Fibroblast of the aortic adventitia (primary cell): ENCODE measurements around the gene MIER1. TPM values are rescaled to one million over a fixed set of nuclear protein-coding genes. Genes with fewer than 3 reads are reported as not detected.

Experiments used
- DNase-seq: peaks from one replicate; pipeline ENCODE4 v3.0.0-alpha.2; 2010; ENCODE audit warnings: low read depth
- H3K4me3 ChIP-seq: 2 replicates; pipeline ENCODE4 v1.5.1; 2011; ENCODE audit warnings: low read depth, mild to moderate bottlenecking, control low read depth, low read length, moderate library complexity
- total RNA-seq: library from RNA; depleted of rRNA; stranded (reverse); fragments of >200 nt; gene quantifications from 2 replicates; pipeline ENCODE4 v1.2.3, GENCODE V29; 2012; ENCODE audit warnings: low replicate concordance
- TF ChIP-seq, protein P1 (sequence below): IDR thresholded peaks from 2 replicates; pipeline ENCODE4 v1.5.1; 2011; ENCODE audit warnings: mild to moderate bottlenecking, low read length, control low read depth, inconsistent platforms; ENCODE audit not compliant: insufficient read depth

Gene MIER1
- total RNA-seq, 1 donor: 62.2 TPM

DNA sequence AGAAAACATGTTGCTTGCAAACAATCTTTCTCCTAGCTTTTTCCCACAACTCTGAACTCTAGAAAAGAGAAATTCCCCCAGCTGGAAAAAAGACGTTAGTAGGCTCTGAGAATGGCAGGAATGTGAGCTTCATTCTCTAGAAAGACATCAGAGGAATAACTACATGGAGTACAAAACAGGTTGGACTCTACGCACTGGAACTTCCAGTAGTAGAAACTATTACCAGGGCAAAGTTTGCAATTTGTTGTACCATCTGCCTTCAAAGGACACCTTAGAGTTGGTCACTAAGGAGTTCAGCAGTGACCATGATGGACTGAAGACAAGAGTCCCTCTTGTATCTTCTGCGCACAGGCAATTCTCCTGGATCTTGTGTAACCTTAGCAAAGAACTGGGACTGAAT is 68.3 kb downstream of the MIER1 start:
- H3K4me3 ChIP-seq: no peak overlapping the region
- TF ChIP-seq, protein P1, sequence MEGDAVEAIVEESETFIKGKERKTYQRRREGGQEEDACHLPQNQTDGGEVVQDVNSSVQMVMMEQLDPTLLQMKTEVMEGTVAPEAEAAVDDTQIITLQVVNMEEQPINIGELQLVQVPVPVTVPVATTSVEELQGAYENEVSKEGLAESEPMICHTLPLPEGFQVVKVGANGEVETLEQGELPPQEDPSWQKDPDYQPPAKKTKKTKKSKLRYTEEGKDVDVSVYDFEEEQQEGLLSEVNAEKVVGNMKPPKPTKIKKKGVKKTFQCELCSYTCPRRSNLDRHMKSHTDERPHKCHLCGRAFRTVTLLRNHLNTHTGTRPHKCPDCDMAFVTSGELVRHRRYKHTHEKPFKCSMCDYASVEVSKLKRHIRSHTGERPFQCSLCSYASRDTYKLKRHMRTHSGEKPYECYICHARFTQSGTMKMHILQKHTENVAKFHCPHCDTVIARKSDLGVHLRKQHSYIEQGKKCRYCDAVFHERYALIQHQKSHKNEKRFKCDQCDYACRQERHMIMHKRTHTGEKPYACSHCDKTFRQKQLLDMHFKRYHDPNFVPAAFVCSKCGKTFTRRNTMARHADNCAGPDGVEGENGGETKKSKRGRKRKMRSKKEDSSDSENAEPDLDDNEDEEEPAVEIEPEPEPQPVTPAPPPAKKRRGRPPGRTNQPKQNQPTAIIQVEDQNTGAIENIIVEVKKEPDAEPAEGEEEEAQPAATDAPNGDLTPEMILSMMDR: no peak

DNA sequence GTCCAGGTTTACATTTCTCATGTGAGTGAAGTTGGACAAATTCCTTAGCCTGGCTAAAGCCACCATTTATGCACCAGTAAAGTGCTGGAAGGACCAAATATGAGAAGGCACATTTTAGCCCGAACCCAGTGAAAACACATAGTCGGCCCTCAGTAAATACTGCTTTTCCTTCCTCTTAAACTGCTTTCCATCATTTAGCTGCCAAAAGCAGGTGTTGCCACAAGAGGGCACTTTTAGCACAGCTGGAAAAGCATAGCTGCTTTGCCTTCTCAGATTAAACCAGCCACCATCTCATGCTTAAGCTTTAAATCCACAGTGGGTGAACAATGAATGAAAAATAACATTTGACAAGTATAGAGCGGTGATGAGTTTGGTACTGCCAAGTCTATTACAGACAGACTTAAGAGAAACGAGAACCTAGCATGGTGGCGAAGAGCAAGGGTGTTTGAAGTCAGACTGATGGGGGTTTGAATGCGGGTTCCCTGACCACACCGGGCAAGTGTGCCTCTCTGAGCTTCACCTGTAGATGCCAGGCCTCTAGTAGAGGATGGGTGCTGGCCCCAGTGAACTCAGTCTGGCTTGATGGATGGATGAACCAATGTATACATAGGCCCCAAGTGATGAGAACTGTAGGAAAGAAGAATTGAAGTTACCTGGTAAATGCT is 71.4 kb downstream of the MIER1 start:
- peak; percentile 85 for DNase-seq
- H3K4me3 ChIP-seq: no peak overlapping the region
- TF ChIP-seq, protein P1: peak; percentile 88

More for the DNA sequence above, 68.3 kb downstream of the MIER1 start:
- no peak for DNase-seq

DNA sequence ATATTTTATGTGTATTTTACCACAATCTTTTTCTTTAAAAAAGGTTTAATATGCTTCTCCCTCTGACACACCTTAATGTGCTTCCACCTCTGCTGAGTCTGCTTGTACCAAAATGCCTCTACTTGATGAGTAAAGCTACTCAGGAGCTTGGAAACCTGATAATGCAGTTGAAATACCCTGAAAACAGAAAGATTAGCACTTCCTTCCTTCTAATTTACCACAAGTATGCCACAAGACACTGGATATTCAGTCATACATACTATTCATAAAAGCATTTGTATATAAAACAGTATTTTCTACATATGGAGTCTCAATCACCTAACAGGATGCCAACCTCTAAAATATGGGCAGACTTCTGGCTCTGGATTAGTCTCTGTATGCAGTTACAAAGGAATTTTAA is 74.2 kb downstream of the MIER1 start:
- no peak for DNase-seq
- TF ChIP-seq, protein P1: no peak
- no peak overlapping the region for H3K4me3 ChIP-seq

DNA sequence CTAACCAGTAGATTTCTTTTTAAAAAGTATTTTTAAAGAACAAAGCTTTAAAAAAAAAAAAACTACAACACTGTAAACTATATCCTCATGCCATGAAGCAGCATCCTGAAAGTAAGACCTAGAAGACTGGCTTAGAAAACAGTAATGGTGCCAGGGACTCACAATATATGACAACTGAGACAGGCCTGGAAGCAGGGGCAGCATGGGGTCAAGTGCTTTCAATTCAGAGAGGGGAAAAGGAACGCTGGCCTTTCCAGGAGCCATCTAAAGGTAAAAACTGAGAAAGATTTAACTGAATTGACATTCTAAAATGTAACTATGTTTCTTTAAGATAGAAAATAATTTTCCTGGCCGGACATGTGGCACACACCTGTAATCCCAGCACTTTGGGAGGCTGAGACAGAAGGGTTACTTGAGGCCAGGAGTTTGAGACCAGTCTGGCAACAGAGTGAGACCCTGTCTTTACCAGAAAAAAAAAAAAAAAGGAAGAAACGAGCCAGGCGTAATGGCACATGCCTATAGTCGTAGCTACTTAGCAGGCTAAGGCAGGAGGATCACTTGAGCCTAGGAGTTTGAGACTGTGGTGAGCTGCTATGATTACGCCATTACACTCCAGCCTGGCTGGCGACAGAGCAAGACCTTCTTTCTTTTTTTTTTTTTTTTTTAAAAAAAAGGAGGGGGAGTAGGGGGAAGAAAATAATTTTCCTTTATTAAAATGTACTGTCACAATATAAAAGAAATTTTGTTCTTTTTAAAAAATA is 75.0 kb downstream of the MIER1 start:
- DNase-seq: no peak
- H3K4me3 ChIP-seq: no peak overlapping the region
- TF ChIP-seq, protein P1: no peak

DNA sequence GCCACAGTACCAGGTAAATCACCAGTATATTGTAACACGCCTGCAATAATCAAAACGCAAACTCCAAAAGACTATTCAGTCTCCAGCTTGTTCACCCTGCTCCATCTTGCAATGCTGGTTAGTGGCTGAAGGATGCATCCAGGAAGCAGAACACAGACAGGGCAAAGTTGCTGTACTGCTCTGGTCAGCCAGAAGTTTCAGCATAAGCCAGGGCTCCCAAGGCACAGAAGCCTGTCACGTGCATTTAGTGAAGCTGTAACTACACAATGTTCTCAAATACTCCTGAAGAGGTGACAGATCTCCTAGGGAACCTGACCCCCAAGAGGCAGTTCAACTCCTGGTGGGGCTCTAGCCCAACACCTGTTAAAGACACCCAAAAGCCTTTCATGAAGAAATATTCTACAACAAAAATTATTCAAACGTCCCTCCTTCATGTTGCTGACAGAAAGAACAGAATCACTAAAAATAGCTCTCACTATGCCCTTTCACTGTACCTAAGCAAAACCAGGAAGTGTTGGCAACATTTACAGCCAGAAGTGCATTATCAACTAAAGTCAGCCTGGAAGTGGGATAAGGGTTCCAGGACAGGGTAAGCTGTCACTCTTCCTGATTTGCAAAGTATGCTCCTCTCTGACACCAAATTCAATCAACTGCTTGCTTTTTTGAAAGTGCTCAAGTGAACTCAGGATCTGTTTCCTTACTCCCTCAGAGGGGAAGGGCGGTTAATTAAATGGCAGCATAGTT is 77.1 kb downstream of the MIER1 start:
- TF ChIP-seq, protein P1: no peak
- no peak for DNase-seq

DNA sequence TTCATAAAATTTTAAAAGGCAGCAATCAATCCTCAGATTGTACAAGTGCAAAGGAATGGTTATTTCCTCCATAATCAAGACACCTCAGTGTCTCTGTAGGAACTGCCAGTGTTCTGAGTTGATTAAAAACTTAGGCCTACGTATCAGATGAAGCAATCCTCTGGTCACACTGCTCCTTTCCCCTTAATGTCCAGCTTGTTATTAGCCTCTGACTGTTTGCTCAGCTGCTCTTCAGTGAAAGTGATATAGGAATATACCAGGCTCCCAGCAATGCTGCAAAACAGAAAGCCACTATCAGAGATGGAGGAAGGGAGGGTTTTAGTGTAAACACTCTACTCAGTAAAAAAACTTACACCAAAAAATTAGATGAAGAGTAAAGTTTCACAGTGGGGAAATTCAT is 79.4 kb downstream of the MIER1 start:
- TF ChIP-seq, protein P1: no peak
- H3K4me3 ChIP-seq: no peak overlapping the region
- no peak for DNase-seq

More for the DNA sequence above, 77.1 kb downstream of the MIER1 start:
- H3K4me3 ChIP-seq: no peak overlapping the region
